A673 (cell line): Measurements from ENCODE around the gene PAX3.

Experiments used
- EZH2 ChIP-seq: fragments of 200-600 bp; sonication (generic); IDR thresholded peaks from 2 replicates; pipeline ENCODE4 v1.6.1; 2017; ENCODE audit warnings: borderline replicate concordance, low read depth, mild to moderate bottlenecking, mixed read lengths, antibody characterized with exemption, low read length; ENCODE audit not compliant: poor library complexity, severe bottlenecking
- TF ChIP-seq, protein P1 (sequence below): fragments of 300-800, 200-600 bp; sonication (generic); conservative IDR thresholded peaks from 2 replicates; pipeline ENCODE4 v1.5.1; 2017; ENCODE audit warnings: low read depth, mild to moderate bottlenecking, antibody characterized with exemption, low read length, moderate library complexity, mixed read lengths

DNA sequence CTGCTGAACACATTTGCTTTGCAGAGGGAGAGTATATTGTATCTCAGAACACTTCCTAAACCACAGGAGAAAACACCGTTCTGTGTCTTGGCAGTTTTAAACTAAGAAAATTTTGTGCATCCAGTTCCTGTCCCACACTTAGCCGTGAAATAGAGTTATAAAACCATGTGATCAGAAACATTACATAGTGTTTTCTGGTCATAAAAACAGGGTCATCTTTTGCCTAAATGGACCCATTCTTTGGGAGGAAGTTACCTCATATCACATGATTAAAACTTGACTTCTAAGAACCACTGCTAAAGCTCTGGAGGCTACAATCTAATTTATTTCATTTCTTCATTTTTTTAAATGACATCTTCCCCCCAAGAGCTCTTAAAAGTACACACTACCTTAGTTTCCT is 138.7 kb downstream of the PAX3 start:
- TF ChIP-seq, protein P1, sequence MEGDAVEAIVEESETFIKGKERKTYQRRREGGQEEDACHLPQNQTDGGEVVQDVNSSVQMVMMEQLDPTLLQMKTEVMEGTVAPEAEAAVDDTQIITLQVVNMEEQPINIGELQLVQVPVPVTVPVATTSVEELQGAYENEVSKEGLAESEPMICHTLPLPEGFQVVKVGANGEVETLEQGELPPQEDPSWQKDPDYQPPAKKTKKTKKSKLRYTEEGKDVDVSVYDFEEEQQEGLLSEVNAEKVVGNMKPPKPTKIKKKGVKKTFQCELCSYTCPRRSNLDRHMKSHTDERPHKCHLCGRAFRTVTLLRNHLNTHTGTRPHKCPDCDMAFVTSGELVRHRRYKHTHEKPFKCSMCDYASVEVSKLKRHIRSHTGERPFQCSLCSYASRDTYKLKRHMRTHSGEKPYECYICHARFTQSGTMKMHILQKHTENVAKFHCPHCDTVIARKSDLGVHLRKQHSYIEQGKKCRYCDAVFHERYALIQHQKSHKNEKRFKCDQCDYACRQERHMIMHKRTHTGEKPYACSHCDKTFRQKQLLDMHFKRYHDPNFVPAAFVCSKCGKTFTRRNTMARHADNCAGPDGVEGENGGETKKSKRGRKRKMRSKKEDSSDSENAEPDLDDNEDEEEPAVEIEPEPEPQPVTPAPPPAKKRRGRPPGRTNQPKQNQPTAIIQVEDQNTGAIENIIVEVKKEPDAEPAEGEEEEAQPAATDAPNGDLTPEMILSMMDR, result no peak
- TF ChIP-seq EZH2, result no peak
